Measurements from ENCODE around the gene AOAH. TPM values are rescaled to one million over a fixed set of nuclear protein-coding genes. Genes with fewer than 3 reads are reported as not detected.

The AOAH gene
- total RNA-seq, 1 donor = not detected

- DNase-seq (ENCODE audit: low read depth) = peak; percentile 46
These were observed 197.3 kb downstream of the AOAH start for GRCh38 chr7:36526863-36527548.

GRCh38 chr7:36523371-36524101 is 200.8 kb downstream of the AOAH start:
- TF ChIP-seq CTCF (IDR thresholded peaks at IDR 0.05; ENCODE audit: insufficient read depth, low read depth, low read length) = no peak
- no peak overlapping the region for H3K4me3 ChIP-seq (ENCODE audit: low read depth, low read length)
- DNase-seq (ENCODE audit: low read depth) = no peak

More at GRCh38 chr7:36526863-36527548, 197.3 kb downstream of the AOAH start:
- no peak for TF ChIP-seq CTCF (IDR thresholded peaks at IDR 0.05; ENCODE audit: insufficient read depth, low read depth, low read length)
- no peak overlapping the region for H3K4me3 ChIP-seq (ENCODE audit: low read depth, low read length)

DNA sequence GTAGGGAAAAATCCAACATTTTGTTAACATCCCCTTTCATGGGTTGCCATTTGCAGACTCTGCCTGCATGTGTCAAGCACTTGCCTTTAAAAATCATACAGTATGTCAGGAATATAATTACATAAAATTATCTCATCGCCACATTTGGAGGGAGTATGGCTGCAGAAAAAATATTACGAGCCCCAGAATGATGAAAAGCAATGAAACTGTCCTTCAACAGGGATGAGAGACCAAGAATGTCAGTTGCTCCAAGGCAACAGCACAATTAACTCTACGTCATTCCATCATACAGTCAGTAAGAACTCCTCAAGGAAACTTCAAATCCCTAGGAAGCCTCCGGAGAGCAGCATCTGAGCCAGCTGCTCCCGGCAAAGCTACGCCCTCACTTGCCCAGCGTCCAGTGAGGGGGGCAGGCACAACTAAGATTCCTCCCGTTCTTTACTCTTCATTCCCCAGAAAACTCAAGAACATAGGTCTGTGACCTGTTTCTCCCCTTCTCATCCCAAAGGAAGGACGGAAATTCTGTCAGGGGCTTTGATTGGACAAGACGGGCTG is 201.8 kb downstream of the AOAH start:
- TF ChIP-seq CTCF (IDR thresholded peaks at IDR 0.05; ENCODE audit: insufficient read depth, low read depth, low read length) = no peak
- H3K4me3 ChIP-seq (ENCODE audit: low read depth, low read length) = no peak overlapping the region
- DNase-seq (ENCODE audit: low read depth) = no peak

GRCh38 chr7:36521911-36522310 is 202.4 kb downstream of the AOAH start:
- DNase-seq (ENCODE audit: low read depth) = no peak
- no peak for TF ChIP-seq CTCF (IDR thresholded peaks at IDR 0.05; ENCODE audit: insufficient read depth, low read depth, low read length)
- no peak overlapping the region for H3K4me3 ChIP-seq (ENCODE audit: low read depth, low read length)

DNA sequence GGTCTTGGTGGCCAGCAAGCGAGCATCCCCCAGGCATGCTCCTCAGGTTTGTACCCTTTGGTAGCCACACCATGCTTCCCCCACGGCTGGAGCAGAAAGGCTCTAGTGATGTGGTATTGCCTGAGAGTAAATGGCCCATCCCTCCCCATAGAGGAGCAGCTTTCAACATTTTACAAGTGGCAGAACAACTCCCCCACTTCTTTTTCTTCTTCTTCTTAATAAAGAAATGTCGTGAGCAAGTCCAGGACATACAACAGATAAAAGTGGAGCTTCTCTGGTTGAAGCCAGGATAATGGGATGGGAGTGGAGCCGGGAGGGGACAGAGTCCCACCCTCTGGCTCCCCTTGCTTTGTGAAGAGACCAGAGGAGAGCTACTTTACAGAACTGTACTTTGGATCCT is 203.2 kb downstream of the AOAH start:
- no peak overlapping the region for H3K4me3 ChIP-seq (ENCODE audit: low read depth, low read length)
- TF ChIP-seq CTCF (IDR thresholded peaks at IDR 0.05; ENCODE audit: insufficient read depth, low read depth, low read length) = no peak
- DNase-seq (ENCODE audit: low read depth) = no peak

- no peak for TF ChIP-seq CTCF (IDR thresholded peaks at IDR 0.05; ENCODE audit: insufficient read depth, low read depth, low read length)
- no peak overlapping the region for H3K4me3 ChIP-seq (ENCODE audit: low read depth, low read length)
- no peak for DNase-seq (ENCODE audit: low read depth)
These were observed 208.4 kb downstream of the AOAH start for GRCh38 chr7:36515847-36516246.

All from fibroblast of villous mesenchyme (primary cell).